GM23338 (cell line): ENCODE results near the gene DUSP7. TPM values are rescaled to one million over a fixed set of nuclear protein-coding genes. Genes with fewer than 3 reads are reported as not detected.

ENCODE experiments used
- ATAC-seq: fragments of 200-7000 bp; cut with Tn5 transposase; 3 replicates; pipeline ENCODE4 v1.9.1; 2020
- DNase-seq: peaks from one replicate; pipeline ENCODE4 v3.0.0-alpha.2; 2015; ENCODE audit warnings: low spot score
- H2AFZ ChIP-seq: fragments of 200-600 bp; sonication (generic); 2 replicates; pipeline ENCODE4 v1.8.0; 2016; ENCODE audit warnings: antibody characterized with exemption, mild to moderate bottlenecking, moderate library complexity
- H3F3A ChIP-seq: fragments of 200-600 bp; sonication (generic); replicated peaks from 2 replicates; pipeline ENCODE4 v1.8.0; 2017; ENCODE audit warnings: antibody characterized with exemption, mixed run types, low read depth
- H3K27ac ChIP-seq: fragments of 200-600 bp; sonication (generic); 2 replicates; pipeline ENCODE4 v1.6.1; 2016; ENCODE audit warnings: low read depth
- H3K27me3 ChIP-seq: fragments of 200-600 bp; sonication (generic); 2 replicates; pipeline ENCODE4 v1.8.0; 2016; ENCODE audit warnings: mild to moderate bottlenecking, mixed run types, moderate library complexity; ENCODE audit not compliant: insufficient read depth
- H3K36me3 ChIP-seq: fragments of 200-600 bp; sonication (generic); 2 replicates; pipeline ENCODE4 v1.8.0; 2016; ENCODE audit warnings: mild to moderate bottlenecking; ENCODE audit not compliant: insufficient read depth
- H3K4me1 ChIP-seq: fragments of 200-600 bp; sonication (generic); 2 replicates; pipeline ENCODE4 v1.8.0; 2016; ENCODE audit warnings: mild to moderate bottlenecking, moderate library complexity; ENCODE audit not compliant: insufficient read depth
- H3K4me2 ChIP-seq: fragments of 200-600 bp; sonication (generic); 2 replicates; pipeline ENCODE4 v1.7.1; 2017; ENCODE audit warnings: mixed run types
- H3K4me3 ChIP-seq: fragments of 200-600 bp; sonication (generic); 2 replicates; pipeline ENCODE4 v1.6.1; 2016; ENCODE audit warnings: mixed run types
- H3K79me2 ChIP-seq: fragments of 200-600 bp; sonication (generic); replicated peaks from 2 replicates; pipeline ENCODE4 v1.8.0; 2017; ENCODE audit warnings: mild to moderate bottlenecking; ENCODE audit not compliant: insufficient read depth
- H3K9me2 ChIP-seq: fragments of 200-600 bp; sonication (generic); 2 replicates; pipeline ENCODE4 v1.8.0; 2017; ENCODE audit not compliant: insufficient read depth
- H4K20me1 ChIP-seq: fragments of 200-600 bp; sonication (generic); replicated peaks from 2 replicates; pipeline ENCODE4 v1.8.0; 2017; ENCODE audit warnings: mild to moderate bottlenecking; ENCODE audit not compliant: insufficient read depth
- H3K27ac Mint-ChIP-seq: 2 replicates; pipeline ENCODE4 v1.8.0; 2020; ENCODE audit warnings: inconsistent platforms, mild to moderate bottlenecking, moderate library complexity, mixed read lengths
- H3K27me3 Mint-ChIP-seq: 3 replicates; pipeline ENCODE4 v1.8.0; 2022; ENCODE audit warnings: low read depth, mild to moderate bottlenecking, moderate library complexity, mixed read lengths, inconsistent platforms; ENCODE audit not compliant: insufficient read depth, poor library complexity
- H3K36me3 Mint-ChIP-seq: 3 replicates; pipeline ENCODE4 v1.8.0; 2021; ENCODE audit warnings: low read depth, mild to moderate bottlenecking, inconsistent platforms, moderate library complexity, mixed read lengths
- H3K4me1 Mint-ChIP-seq: 3 replicates; pipeline ENCODE4 v1.8.0; 2020; ENCODE audit warnings: mild to moderate bottlenecking, inconsistent platforms, mixed read lengths
- H3K4me3 Mint-ChIP-seq: 3 replicates; pipeline ENCODE4 v1.8.0; 2021; ENCODE audit warnings: moderate library complexity, mild to moderate bottlenecking, inconsistent platforms, mixed read lengths
- H3K9me3 Mint-ChIP-seq: 3 replicates; pipeline ENCODE4 v1.8.0; 2020; ENCODE audit warnings: moderate library complexity, mild to moderate bottlenecking, inconsistent platforms, mixed read lengths
- ZNF114 ChIP-seq: fragments of 250-450 bp; sonication (Bioruptor Pico); IDR thresholded peaks from 2 replicates; pipeline ENCODE4 v1.5.0; 2020; ENCODE audit warnings: mild to moderate bottlenecking, moderate library complexity
- ZNF331 ChIP-seq: fragments of 250-450 bp; sonication (Bioruptor Pico); IDR thresholded peaks from 2 replicates; pipeline ENCODE4 v1.5.0; 2020; ENCODE audit warnings: low read depth, mild to moderate bottlenecking, moderate library complexity
- polyA plus RNA-seq: library from polyadenylated mRNA; unstranded; fragments of >200 nt; fragmentation: Nextera tagmentation; extraction: Ambion mirVana; gene quantifications from 2 replicates; pipeline ENCODE4 v1.2.1, GENCODE V29; 2016
- total RNA-seq: library from RNA; depleted of rRNA; stranded (reverse); fragments of >200 nt; shearing (Covaris generic); gene quantifications from 2 replicates; pipeline ENCODE4 v1.2.3, GENCODE V29; 2014
- TF ChIP-seq, protein P1 (sequence below): fragments of 250-450 bp; sonication (Bioruptor Pico); IDR thresholded peaks from 2 replicates; pipeline ENCODE4 v1.5.0; 2020; ENCODE audit warnings: mild to moderate bottlenecking, moderate library complexity
- TF ChIP-seq, protein P2 (sequence below), 2 experiments: fragments of 200-600 bp in 1 of 2; sonication (generic) in 1 of 2; conservative IDR thresholded peaks; 2 replicates each; pipeline versions ENCODE4 v1.5.1 to v1.6.1; 2016 to 2017; ENCODE audit warnings: antibody characterized with exemption in 2 of 2, low read depth in 2 of 2, mild to moderate bottlenecking in 2 of 2, moderate library complexity in 1 of 2
- TF ChIP-seq, protein P3 (sequence below): IDR thresholded peaks from 2 replicates; pipeline ENCODE4 v1.6.1; 2016; ENCODE audit warnings: antibody characterized with exemption

Gene DUSP7
- total and polyA plus RNA-seq, 2 experiments from 2014 or later: 5.6 to 14.7 TPM

DNA sequence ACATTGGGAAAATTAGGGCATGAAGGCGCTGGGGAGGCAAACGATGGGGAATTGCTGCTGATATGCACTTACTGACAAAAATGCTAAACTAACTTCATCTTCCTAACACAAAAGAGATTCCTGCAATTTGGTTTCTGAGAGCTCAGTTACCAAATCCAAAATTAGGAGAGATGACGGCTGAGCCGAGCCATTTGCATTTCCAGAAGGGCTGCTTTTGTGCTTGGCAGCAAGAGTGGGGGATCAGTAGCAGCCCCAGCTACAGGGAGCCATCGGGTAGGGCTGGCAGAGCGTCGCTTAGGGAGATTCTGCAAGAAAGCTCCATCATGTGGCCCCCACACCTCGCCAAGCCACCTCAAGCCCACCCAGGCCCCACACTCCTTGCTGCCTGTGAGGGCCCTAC, 16.1 kb upstream of the DUSP7 start (continued):
- TF ChIP-seq, protein P1, sequence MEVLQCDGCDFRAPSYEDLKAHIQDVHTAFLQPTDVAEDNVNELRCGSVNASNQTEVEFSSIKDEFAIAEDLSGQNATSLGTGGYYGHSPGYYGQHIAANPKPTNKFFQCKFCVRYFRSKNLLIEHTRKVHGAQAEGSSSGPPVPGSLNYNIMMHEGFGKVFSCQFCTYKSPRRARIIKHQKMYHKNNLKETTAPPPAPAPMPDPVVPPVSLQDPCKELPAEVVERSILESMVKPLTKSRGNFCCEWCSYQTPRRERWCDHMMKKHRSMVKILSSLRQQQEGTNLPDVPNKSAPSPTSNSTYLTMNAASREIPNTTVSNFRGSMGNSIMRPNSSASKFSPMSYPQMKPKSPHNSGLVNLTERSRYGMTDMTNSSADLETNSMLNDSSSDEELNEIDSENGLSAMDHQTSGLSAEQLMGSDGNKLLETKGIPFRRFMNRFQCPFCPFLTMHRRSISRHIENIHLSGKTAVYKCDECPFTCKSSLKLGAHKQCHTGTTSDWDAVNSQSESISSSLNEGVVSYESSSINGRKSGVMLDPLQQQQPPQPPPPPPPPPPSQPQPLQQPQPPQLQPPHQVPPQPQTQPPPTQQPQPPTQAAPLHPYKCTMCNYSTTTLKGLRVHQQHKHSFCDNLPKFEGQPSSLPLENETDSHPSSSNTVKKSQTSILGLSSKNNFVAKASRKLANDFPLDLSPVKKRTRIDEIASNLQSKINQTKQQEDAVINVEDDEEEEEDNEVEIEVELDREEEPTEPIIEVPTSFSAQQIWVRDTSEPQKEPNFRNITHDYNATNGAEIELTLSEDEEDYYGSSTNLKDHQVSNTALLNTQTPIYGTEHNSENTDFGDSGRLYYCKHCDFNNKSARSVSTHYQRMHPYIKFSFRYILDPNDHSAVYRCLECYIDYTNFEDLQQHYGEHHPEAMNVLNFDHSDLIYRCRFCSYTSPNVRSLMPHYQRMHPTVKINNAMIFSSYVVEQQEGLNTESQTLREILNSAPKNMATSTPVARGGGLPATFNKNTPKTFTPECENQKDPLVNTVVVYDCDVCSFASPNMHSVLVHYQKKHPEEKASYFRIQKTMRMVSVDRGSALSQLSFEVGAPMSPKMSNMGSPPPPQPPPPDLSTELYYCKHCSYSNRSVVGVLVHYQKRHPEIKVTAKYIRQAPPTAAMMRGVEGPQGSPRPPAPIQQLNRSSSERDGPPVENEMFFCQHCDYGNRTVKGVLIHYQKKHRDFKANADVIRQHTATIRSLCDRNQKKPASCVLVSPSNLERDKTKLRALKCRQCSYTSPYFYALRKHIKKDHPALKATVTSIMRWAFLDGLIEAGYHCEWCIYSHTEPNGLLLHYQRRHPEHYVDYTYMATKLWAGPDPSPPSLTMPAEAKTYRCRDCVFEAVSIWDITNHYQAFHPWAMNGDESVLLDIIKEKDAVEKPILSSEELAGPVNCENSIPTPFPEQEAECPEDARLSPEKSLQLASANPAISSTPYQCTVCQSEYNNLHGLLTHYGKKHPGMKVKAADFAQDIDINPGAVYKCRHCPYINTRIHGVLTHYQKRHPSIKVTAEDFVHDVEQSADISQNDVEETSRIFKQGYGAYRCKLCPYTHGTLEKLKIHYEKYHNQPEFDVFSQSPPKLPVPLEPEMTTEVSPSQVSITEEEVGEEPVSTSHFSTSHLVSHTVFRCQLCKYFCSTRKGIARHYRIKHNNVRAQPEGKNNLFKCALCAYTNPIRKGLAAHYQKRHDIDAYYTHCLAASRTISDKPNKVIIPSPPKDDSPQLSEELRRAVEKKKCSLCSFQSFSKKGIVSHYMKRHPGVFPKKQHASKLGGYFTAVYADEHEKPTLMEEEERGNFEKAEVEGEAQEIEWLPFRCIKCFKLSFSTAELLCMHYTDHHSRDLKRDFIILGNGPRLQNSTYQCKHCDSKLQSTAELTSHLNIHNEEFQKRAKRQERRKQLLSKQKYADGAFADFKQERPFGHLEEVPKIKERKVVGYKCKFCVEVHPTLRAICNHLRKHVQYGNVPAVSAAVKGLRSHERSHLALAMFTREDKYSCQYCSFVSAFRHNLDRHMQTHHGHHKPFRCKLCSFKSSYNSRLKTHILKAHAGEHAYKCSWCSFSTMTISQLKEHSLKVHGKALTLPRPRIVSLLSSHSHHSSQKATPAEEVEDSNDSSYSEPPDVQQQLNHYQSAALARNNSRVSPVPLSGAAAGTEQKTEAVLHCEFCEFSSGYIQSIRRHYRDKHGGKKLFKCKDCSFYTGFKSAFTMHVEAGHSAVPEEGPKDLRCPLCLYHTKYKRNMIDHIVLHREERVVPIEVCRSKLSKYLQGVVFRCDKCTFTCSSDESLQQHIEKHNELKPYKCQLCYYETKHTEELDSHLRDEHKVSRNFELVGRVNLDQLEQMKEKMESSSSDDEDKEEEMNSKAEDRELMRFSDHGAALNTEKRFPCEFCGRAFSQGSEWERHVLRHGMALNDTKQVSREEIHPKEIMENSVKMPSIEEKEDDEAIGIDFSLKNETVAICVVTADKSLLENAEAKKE (CRISPR knock-in tag): no peak
- TF ChIP-seq ZNF114 (no peak), ZNF331 (CRISPR knock-in tag) (no peak)
- TF ChIP-seq, protein P2, sequence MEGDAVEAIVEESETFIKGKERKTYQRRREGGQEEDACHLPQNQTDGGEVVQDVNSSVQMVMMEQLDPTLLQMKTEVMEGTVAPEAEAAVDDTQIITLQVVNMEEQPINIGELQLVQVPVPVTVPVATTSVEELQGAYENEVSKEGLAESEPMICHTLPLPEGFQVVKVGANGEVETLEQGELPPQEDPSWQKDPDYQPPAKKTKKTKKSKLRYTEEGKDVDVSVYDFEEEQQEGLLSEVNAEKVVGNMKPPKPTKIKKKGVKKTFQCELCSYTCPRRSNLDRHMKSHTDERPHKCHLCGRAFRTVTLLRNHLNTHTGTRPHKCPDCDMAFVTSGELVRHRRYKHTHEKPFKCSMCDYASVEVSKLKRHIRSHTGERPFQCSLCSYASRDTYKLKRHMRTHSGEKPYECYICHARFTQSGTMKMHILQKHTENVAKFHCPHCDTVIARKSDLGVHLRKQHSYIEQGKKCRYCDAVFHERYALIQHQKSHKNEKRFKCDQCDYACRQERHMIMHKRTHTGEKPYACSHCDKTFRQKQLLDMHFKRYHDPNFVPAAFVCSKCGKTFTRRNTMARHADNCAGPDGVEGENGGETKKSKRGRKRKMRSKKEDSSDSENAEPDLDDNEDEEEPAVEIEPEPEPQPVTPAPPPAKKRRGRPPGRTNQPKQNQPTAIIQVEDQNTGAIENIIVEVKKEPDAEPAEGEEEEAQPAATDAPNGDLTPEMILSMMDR (conservative IDR thresholded peaks at IDR 0.05; ENCODE audit: low read depth in 2 of 2): no peak

DNA sequence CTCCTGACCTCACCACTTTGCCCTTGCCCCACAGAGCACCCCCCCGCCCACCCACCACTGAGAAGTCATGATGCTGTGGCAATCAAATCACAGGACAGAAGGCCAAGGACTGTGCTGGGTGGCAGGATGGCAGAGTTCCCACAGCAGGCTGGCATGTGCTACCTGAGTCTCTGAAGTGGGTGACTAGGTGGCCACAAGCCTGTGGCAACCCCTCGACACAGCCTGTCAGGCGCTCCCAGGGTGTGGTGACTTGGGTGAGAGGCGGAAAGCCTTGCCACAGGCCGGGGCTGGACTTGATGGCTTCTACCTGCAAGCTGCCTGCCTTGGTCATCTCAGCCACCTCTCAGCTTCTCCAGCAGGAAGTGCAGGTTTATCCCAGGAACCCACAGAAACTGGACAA, 15.6 kb upstream of the DUSP7 start:
- Mint-ChIP-seq H3K27me3 (peaks cover 10% of the 10 kb centered on the region), H3K27ac (no peak overlapping the region), H3K4me1 (no peaks in the 10 kb centered on the region), H3K36me3 (peaks cover 14% of the 10 kb centered on the region), H3K4me3 (no peak overlapping the region), H3K9me3 (no peaks in the 10 kb centered on the region)
- Histone ChIP-seq H3K4me3 (no peak overlapping the region), H3K27me3 (no peaks in the 10 kb centered on the region), H3K27ac (no peak overlapping the region), H3K79me2 (no peaks in the 10 kb centered on the region), H3K36me3 (no peaks in the 10 kb centered on the region; the same call in 1 of the 2 replicates), H3K9me2 (no peaks in the 10 kb centered on the region), H3K4me2 (no peak overlapping the region), H2AFZ (no peak overlapping the region), H4K20me1 (no peaks in the 10 kb centered on the region), H3K4me1 (no peaks in the 10 kb centered on the region), H3F3A (no peaks in the 10 kb centered on the region)
- DNase-seq: no peak
- no peak for ATAC-seq
- TF ChIP-seq, protein P3, sequence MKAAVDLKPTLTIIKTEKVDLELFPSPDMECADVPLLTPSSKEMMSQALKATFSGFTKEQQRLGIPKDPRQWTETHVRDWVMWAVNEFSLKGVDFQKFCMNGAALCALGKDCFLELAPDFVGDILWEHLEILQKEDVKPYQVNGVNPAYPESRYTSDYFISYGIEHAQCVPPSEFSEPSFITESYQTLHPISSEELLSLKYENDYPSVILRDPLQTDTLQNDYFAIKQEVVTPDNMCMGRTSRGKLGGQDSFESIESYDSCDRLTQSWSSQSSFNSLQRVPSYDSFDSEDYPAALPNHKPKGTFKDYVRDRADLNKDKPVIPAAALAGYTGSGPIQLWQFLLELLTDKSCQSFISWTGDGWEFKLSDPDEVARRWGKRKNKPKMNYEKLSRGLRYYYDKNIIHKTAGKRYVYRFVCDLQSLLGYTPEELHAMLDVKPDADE: no peak
- TF ChIP-seq ZNF114 (no peak), ZNF331 (CRISPR knock-in tag) (no peak)
- TF ChIP-seq, protein P1 (CRISPR knock-in tag): no peak
